Ovary (tissue), 3 donors: Measurements from ENCODE around the gene CAPN9.

Experiments
- POLR2A ChIP-seq: fragments of 450-650 bp; IDR thresholded peaks from one replicate; pipeline ENCODE4 v1.6.1; 2017; ENCODE audit warnings: antibody characterized with exemption, mild to moderate bottlenecking, moderate library complexity
- TF ChIP-seq, protein P1 (sequence below), 3 donors: fragments of 450-650 bp in 2 of 3; fragments of 200-600 bp in 1 of 3; IDR thresholded peaks; one replicate each; pipeline versions ENCODE4 v1.5.1 to v1.8.0; 2016 to 2022; ENCODE audit warnings: antibody characterized with exemption in 3 of 3, mild to moderate bottlenecking in 1 of 3
- donor health status: DM: no; HTN: no; CAD: no.

DNA sequence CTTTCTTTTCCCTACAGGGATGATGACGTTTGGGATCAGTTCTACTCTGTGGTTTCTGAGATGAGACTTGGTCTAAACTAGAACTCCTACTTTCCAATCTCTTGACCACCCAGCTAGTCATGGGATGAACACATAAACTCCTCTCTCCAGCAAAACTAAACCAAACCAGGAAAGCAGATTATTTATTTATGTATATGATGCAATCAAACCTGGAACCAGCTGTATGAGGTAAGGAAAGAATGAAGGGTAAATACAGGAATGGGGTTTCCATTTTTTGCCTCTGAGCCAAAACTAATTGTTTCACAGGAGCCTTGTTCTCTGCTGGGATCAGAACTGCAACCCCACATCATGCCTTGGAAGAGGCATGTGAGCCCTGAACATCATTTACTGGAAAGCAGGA, 29.9 kb upstream of the CAPN9 start:
- TF ChIP-seq, protein P1, sequence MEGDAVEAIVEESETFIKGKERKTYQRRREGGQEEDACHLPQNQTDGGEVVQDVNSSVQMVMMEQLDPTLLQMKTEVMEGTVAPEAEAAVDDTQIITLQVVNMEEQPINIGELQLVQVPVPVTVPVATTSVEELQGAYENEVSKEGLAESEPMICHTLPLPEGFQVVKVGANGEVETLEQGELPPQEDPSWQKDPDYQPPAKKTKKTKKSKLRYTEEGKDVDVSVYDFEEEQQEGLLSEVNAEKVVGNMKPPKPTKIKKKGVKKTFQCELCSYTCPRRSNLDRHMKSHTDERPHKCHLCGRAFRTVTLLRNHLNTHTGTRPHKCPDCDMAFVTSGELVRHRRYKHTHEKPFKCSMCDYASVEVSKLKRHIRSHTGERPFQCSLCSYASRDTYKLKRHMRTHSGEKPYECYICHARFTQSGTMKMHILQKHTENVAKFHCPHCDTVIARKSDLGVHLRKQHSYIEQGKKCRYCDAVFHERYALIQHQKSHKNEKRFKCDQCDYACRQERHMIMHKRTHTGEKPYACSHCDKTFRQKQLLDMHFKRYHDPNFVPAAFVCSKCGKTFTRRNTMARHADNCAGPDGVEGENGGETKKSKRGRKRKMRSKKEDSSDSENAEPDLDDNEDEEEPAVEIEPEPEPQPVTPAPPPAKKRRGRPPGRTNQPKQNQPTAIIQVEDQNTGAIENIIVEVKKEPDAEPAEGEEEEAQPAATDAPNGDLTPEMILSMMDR (IDR thresholded peaks at IDR 0.05): no peak
- no peak for TF ChIP-seq POLR2A
